SK-N-SH (cell line): ENCODE data around the gene CEP131. TPM values are rescaled to one million over a fixed set of nuclear protein-coding genes. Genes with fewer than 3 reads are reported as not detected.

ENCODE experiments used
- CTCF ChIA-PET: fragments of 300-600, 350-600 bp; formaldehyde crosslinking; extraction: SDS; loops from one replicate; lab custom pipeline; 2021; lab: Yijun Ruan, JAX
- POLR2A ChIA-PET: fragments of 350-600 bp; sonication (Branson Sonifier 250); formaldehyde crosslinking; extraction: SDS; loops from one replicate; lab custom pipeline; 2020; ENCODE audit warnings: antibody characterized with exemption, inconsistent platforms; lab: Yijun Ruan, JAX
- DNase-seq: peaks from one replicate; pipeline ENCODE4 v3.0.0; 2012
- H2AFZ ChIP-seq: fragments of 200-600 bp; sonication (generic); 2 replicates; pipeline ENCODE4 v1.8.1; 2016; ENCODE audit warnings: antibody characterized with exemption, mild to moderate bottlenecking, low read depth
- H3F3A ChIP-seq: fragments of 200-600 bp; sonication (generic); replicated peaks from 2 replicates; pipeline ENCODE3; 2016; ENCODE audit warnings: antibody characterized with exemption, mild to moderate bottlenecking; ENCODE audit not compliant: insufficient read depth
- H3K27ac ChIP-seq, 2 experiments: fragments of 200-500 bp in 1 of 2; fragments of 200-600 bp in 1 of 2; sonication (Bioruptor generic) in 1 of 2; sonication (generic), shearing (Covaris generic) in 1 of 2; 2 replicates each; pipeline versions ENCODE4 v1.5.1 to v1.6.1; 2014 to 2016; ENCODE audit warnings: low read depth in 2 of 2, inconsistent platforms in 1 of 2, low read length in 1 of 2, mild to moderate bottlenecking in 1 of 2, mixed read lengths in 1 of 2
- H3K27me3 ChIP-seq: fragments of 200-600 bp; sonication (generic), shearing (Covaris generic); 2 replicates; pipeline ENCODE4 v1.6.1; 2016; ENCODE audit warnings: mixed run types; ENCODE audit not compliant: insufficient read depth
- H3K36me3 ChIP-seq, 2 experiments: fragments of 200-500 bp in 1 of 2; fragments of 200-600 bp in 1 of 2; sonication (Bioruptor generic) in 1 of 2; sonication (generic) in 1 of 2; replicated peaks in 1 of 2; 2 replicates each; pipeline versions ENCODE3 to v1.5.1; 2014 to 2016; ENCODE audit warnings: low read length in 1 of 2, mild to moderate bottlenecking in 1 of 2; ENCODE audit not compliant: insufficient read depth in 2 of 2, control insufficient read depth in 1 of 2
- H3K4me1 ChIP-seq, 2 experiments: fragments of 200-500 bp in 1 of 2; fragments of 200-600 bp in 1 of 2; sonication (Bioruptor generic) in 1 of 2; sonication (generic), shearing (Covaris generic) in 1 of 2; 2 replicates each; pipeline versions ENCODE4 v1.5.1 to v1.6.1; 2014 to 2016; ENCODE audit warnings: low read depth in 1 of 2, low read length in 1 of 2, mixed run types in 1 of 2; ENCODE audit not compliant: insufficient read depth in 2 of 2, control insufficient read depth in 1 of 2
- H3K4me2 ChIP-seq: fragments of 200-600 bp; sonication (generic), shearing (Covaris generic); 2 replicates; pipeline ENCODE4 v1.6.1; 2017; ENCODE audit warnings: mixed run types
- H3K4me3 ChIP-seq, 2 experiments: fragments of 200-500 bp in 1 of 2; fragments of 200-600 bp in 1 of 2; sonication (Bioruptor generic) in 1 of 2; sonication (generic), shearing (Covaris generic) in 1 of 2; 2 replicates each; pipeline versions ENCODE4 v1.5.1 to v1.8.1; 2014 to 2016; ENCODE audit warnings: low read depth in 2 of 2, inconsistent platforms in 1 of 2, low read length in 1 of 2, mild to moderate bottlenecking in 1 of 2, mixed read lengths in 1 of 2, moderate library complexity in 1 of 2
- H3K79me2 ChIP-seq: fragments of 200-600 bp; sonication (generic); 2 replicates; pipeline ENCODE4 v1.8.1; 2017; ENCODE audit warnings: mild to moderate bottlenecking; ENCODE audit not compliant: insufficient read depth
- H3K9ac ChIP-seq: fragments of 200-600 bp; sonication (generic); 2 replicates; pipeline ENCODE4 v1.6.1; 2017; ENCODE audit warnings: mixed run types
- H3K9me2 ChIP-seq: fragments of 200-600 bp; sonication (generic); 2 replicates; pipeline ENCODE4 v1.6.1; 2017; ENCODE audit warnings: mixed run types
- H3K9me3 ChIP-seq: fragments of 200-600 bp; sonication (generic); 2 replicates; pipeline ENCODE4 v1.6.1; 2017; ENCODE audit warnings: mixed run types, mild to moderate bottlenecking, moderate library complexity
- H4K20me1 ChIP-seq: fragments of 200-600 bp; sonication (generic); 2 replicates; pipeline ENCODE4 v1.6.1; 2017; ENCODE audit warnings: mild to moderate bottlenecking, mixed run types; ENCODE audit not compliant: insufficient read depth
- FOXJ3 ChIP-seq: sonication (generic); formaldehyde crosslinking; IDR thresholded peaks from 2 replicates; pipeline ENCODE4 v1.5.1; 2020; ENCODE audit warnings: mild to moderate bottlenecking, missing genetic modification reagents
- GATA2 ChIP-seq: sonication (generic); formaldehyde crosslinking; IDR thresholded peaks from 2 replicates; pipeline ENCODE4 v1.5.0; 2020; ENCODE audit warnings: mild to moderate bottlenecking, missing genetic modification reagents
- NFIC ChIP-seq: IDR thresholded peaks from 2 replicates; pipeline ENCODE4 v1.4.0; 2012; ENCODE audit warnings: borderline replicate concordance
- RAD21 ChIP-seq: IDR thresholded peaks from 2 replicates; pipeline ENCODE4 v1.6.1; 2012; ENCODE audit warnings: mild to moderate bottlenecking, low read length
- SIN3A ChIP-seq: IDR thresholded peaks from 2 replicates; pipeline ENCODE4 v1.6.1; 2012; ENCODE audit warnings: low read depth, mild to moderate bottlenecking, low read length, moderate library complexity, borderline replicate concordance
- TEAD4 ChIP-seq: IDR thresholded peaks from 2 replicates; pipeline ENCODE4 v1.4.0; 2012; ENCODE audit warnings: mild to moderate bottlenecking, borderline replicate concordance; ENCODE audit not compliant: insufficient read depth
- USF2 ChIP-seq: fragments of 150-350 bp; IDR thresholded peaks from 2 replicates; pipeline ENCODE4 v1.6.1; 2017; ENCODE audit warnings: antibody characterized with exemption, low read length, low read depth, borderline replicate concordance
- YY1 ChIP-seq: IDR thresholded peaks from 2 replicates; pipeline ENCODE4 v1.4.0; 2012; ENCODE audit warnings: low read depth, mild to moderate bottlenecking
- WGBS: methylation state at CpG from one replicate; pipeline ENCODE4 v1.1.6; 2017; ENCODE audit warnings: low lambda C conversion rate; 5-methylcytosine and 5-hydroxymethylcytosine counted together
- polyA plus RNA-seq, 3 experiments: library from polyadenylated mRNA; depleted of rRNA; stranded (reverse); fragments of >200 nt; gene quantifications; 2 replicates each; pipeline ENCODE4 v1.2.3, GENCODE V29; 2012
- TF ChIP-seq, protein P1 (sequence below): IDR thresholded peaks from 2 replicates; pipeline ENCODE4 v1.6.1; 2012; ENCODE audit warnings: mild to moderate bottlenecking, low read depth, low read length, moderate library complexity
- TF ChIP-seq, protein P2 (sequence below): IDR thresholded peaks from 2 replicates; pipeline ENCODE4; 2012

Gene CEP131
- polyA plus RNA-seq, 1 of the 3 experiments (the other 2 are of a cell fraction): 34.8 TPM

DNA sequence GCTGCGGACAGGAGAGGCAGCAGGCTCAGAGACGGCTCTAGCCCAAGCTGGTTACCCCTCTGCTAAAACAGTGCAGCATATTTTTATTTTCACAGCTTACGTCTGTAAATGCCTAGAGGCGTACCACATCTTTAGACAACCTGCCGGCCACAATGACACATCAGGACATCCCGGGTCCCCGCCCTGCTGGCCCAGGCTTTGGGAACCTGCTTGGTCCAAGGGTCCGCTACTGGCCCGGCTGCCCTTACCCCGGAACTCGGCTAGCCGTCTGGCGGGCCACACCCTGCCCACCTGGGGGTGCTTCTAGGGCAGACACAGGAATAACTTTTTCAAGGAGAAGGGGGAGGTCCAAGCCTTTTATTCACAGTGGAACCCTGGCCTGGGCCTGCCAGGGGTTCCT lies 4.3 kb downstream of the CEP131 start (continued):
- TF ChIP-seq, protein P1, sequence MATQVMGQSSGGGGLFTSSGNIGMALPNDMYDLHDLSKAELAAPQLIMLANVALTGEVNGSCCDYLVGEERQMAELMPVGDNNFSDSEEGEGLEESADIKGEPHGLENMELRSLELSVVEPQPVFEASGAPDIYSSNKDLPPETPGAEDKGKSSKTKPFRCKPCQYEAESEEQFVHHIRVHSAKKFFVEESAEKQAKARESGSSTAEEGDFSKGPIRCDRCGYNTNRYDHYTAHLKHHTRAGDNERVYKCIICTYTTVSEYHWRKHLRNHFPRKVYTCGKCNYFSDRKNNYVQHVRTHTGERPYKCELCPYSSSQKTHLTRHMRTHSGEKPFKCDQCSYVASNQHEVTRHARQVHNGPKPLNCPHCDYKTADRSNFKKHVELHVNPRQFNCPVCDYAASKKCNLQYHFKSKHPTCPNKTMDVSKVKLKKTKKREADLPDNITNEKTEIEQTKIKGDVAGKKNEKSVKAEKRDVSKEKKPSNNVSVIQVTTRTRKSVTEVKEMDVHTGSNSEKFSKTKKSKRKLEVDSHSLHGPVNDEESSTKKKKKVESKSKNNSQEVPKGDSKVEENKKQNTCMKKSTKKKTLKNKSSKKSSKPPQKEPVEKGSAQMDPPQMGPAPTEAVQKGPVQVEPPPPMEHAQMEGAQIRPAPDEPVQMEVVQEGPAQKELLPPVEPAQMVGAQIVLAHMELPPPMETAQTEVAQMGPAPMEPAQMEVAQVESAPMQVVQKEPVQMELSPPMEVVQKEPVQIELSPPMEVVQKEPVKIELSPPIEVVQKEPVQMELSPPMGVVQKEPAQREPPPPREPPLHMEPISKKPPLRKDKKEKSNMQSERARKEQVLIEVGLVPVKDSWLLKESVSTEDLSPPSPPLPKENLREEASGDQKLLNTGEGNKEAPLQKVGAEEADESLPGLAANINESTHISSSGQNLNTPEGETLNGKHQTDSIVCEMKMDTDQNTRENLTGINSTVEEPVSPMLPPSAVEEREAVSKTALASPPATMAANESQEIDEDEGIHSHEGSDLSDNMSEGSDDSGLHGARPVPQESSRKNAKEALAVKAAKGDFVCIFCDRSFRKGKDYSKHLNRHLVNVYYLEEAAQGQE: no peak
- no peak for TF ChIP-seq GATA2 (CRISPR knock-in tag)
- no peak for TF ChIP-seq YY1
- no peak for TF ChIP-seq NFIC

- Histone ChIP-seq H4K20me1 (no peaks in the 10 kb centered on the region), H3K4me3 (no peak overlapping the region), H3K9me2 (no peaks in the 10 kb centered on the region), H3F3A (no peaks in the 10 kb centered on the region), H3K4me2 (no peak overlapping the region), H3K9ac (no peak overlapping the region), H3K27me3 (no peaks in the 10 kb centered on the region), H3K9me3 (no peaks in the 10 kb centered on the region), H3K4me1 (peaks cover 7 to 10% of the 10 kb centered on the region in 2 experiments; a peak in 2 of 4 replicates), H2AFZ (no peak overlapping the region), H3K36me3 (peaks cover 0 to 2% of the 10 kb centered on the region in 2 experiments), H3K27ac (no peak overlapping the region), H3K79me2 (peaks cover 23% of the 10 kb centered on the region)
- DNase-seq: no peak
- 92% methylated on average over 15 of the region's 18 CpGs for WGBS
- ChIA-PET CTCF (interaction anchor here (1.1 to 1.7 kb wide), 4 partner anchors 9 to 75 kb away, joined by 3 to 6 read pairs (median 5); no protein-coding TSS in a partner anchor), POLR2A (no interaction called here)
- TF ChIP-seq, protein P2, sequence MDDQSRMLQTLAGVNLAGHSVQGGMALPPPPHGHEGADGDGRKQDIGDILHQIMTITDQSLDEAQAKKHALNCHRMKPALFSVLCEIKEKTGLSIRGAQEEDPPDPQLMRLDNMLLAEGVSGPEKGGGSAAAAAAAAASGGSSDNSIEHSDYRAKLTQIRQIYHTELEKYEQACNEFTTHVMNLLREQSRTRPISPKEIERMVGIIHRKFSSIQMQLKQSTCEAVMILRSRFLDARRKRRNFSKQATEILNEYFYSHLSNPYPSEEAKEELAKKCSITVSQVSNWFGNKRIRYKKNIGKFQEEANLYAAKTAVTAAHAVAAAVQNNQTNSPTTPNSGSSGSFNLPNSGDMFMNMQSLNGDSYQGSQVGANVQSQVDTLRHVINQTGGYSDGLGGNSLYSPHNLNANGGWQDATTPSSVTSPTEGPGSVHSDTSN: no peak
- TF ChIP-seq SIN3A: no peak
- no peak for TF ChIP-seq USF2
- no peak for TF ChIP-seq TEAD4
- no peak for TF ChIP-seq FOXJ3 (CRISPR knock-in tag)
- no peak for TF ChIP-seq RAD21
Measured at GRCh38 chr17:81217491-81217890, 5.3 kb downstream of the CEP131 start.
